NCI-H524 treated with DMSO at 0.1 percent for 48 hours (cell line): Measurements from ENCODE around the gene IL34.
A peak's percentile ranks its signal among the peaks of the same experiment; 100 is the strongest.
"Not testable (repeated sequence)": the region's sequence is repeated elsewhere in the genome, so short reads cannot be mapped to it uniquely, and the experiment has no call there.

ENCODE experiments used
- DNase-seq: peaks from one replicate; lab custom pipeline; 2025; lab: John Stamatoyannopoulos, UW

IL34 gene

DNA sequence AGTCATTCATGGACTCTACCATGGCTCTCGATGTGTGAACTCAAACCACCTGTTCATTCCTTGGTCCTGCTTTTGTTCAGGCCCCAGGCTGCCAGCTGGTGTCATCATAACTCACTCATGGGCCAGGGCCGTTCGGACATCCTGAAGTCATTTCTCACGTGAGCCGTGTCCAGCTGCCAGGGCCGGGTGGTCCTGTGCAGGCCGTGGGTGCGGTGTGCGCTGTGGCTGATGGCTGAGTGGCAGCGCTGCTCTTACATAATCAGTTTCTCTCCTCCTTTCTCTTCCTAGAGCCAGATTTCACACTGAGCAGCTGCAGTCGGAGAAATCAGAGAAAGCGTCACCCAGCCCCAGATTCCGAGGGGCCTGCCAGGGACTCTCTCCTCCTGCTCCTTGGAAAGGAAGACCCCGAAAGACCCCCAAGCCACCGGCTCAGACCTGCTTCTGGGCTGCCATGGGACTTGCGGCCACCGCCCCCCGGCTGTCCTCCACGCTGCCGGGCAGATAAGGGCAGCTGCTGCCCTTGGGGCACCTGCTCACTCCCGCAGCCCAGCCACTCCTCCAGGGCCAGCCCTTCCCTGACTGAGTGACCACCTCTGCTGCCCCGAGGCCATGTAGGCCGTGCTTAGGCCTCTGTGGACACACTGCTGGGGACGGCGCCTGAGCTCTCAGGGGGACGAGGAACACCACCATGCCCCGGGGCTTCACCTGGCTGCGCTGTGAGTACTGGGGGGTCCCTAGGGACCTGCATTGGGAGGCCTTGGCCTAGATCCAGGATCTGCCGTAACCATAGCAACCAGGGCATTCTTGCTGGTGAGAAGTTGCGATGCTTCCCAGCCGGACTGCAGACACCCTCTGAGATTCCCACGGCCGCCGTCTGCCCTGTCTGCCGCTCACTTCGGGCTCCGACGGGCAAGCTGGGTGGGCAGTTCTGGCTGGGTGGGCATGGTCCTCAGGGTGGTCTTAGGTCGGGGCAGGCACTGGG lies at the start of gene IL34:
Gene IL34 (plus strand): TSS at position 300 of the 982 bp plus-strand sequence. CDS start 389 bp downstream, at position 689.
- DNase-seq: peak; percentile 30

GRCh38 chr16:70597135-70597835 lies 49.1 kb upstream of the IL34 start:
- no peak for DNase-seq

DNA sequence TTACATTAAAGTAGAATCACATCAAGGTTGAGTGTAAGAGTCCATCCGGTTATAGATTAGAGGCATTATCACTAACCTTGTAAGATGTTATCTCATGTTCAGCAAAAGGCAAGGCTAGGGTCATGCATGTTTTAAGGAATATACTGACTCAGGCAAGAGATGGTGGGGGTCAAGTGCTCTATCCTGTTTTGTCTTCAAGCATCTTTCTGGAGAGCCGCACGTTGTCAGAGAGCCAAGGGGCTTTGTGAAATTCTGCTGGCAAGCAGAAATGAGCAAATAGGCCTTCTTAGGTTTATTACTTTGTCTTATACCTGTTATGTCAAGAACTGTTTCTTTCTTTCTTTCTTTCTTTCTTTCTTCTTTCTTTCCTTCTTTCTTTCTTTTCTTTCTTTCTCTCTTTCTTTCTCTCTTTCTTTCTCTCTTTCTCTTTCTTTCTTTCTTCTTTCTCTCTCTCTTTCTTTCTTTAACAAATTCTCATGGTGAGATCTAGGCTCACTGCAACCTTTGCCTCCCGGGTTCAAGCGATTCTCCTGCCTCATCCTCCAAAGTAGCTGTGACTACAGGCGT lies 47.3 kb upstream of the IL34 start:
- no peak for DNase-seq

DNA sequence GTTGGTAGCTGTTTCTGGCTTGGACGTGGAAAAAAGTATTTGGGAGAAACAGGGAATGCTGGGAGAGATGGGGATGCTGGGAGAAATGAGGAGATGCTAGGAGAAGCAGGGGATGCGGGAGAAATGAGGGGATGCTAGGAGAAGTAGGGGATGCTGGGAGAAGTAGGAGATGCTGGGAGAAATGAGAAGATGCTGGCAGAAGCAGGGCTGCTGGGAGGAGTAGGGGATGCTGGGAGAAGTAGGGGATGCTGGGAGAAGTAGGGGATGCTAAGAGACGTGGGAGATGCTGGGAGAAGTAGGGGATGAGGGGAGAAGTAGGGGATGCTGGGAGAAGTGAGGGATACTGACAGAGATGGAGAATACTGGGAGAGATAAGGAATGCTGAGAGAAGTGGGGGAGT lies 45.6 kb upstream of the IL34 start:
- no peak for DNase-seq

DNA sequence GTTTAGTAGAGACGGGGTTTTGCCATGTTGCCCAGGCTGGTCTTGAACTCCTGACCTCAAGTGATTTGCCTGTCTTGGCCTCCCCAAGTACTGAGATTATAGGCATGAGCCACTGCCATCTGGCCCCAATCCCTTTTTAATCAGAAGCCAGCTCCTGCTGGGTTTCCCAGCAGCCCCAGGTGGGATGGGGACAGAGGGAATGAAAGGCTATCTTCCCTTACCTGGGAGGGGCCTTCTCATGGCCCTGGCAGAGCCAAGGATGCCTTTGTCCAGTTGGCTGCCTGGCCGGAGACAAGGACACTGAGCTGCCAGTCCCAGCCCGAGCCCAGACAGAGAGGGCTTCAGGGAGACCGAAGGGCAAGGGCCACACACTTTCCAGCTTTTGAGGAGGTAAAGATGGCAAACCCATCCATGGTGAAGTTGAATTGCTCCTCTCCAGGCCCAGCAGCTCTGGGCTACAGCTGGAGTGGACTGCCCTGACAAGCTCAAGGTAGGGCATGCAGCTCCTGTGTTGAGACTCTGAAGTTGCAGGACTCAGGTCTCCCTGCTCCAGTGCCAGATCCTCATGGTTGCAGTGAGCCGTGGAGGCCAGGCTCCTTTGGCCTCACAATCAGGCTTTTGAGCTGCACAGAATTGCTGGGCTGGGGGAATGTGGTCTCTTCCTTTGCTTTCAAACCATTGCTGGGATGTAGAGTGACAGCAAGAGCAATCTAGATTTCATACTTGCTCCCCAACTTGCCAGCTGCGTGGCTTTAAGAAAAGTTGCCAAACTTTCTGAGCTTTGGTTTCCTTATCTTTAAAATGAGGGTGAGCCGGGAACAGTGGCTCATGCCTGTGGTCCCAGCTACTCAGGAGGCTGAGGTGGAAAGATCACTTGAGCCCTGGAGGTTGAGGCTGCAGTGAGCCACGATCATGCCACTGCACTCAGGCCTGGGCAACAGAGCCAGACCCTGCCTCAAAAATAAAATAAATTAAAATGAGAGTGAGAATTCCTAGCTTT lies 44.5 kb upstream of the IL34 start:
- no peak for DNase-seq

GRCh38 chr16:70602831-70603230 lies 43.5 kb upstream of the IL34 start:
- no peak for DNase-seq

DNA sequence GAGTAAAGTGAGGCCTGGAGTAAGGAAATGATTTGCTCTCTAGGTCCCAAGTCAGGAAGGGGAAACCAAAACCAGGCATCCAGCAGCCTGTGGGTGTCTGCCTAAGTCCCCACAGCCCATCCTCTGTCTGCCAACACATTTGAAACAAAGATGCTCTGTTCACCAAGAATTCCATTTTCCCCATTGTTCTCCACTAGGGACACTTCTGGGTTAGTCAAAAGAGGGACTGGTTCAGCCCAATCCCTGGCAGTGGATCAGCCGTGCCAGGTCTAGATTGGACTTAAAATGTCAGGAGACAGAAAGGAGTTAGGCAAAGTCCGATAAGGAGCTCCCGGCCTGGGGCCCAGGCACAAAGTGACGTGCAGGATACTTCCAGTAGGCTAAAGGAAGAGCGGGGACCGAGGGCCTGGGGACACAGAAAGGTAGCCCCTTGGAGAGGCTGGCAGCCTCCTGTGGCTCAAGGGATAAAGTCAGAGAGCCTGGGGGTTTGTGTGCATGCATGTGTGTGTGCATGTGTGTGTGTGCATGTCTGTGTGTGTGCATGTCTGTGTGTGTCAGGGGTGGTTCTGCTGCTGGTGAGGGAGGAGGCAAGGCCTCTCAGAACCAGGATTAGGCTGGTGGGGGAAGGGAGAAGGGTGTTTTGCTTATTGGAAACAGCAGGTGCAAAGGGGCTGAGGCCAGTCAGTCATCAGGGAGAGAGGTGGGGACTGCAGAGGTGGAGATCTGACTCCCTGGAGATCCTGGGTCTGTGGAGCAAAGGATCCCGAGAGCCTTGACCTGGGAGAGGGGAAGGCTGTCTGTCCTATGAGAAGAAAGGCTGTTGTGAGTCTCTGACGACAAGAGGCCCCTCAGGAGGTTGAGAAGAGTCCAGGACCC lies 41.7 kb upstream of the IL34 start:
- DNase-seq: no peak

GRCh38 chr16:70605283-70605657 lies 41.1 kb upstream of the IL34 start:
- no peak for DNase-seq

DNA sequence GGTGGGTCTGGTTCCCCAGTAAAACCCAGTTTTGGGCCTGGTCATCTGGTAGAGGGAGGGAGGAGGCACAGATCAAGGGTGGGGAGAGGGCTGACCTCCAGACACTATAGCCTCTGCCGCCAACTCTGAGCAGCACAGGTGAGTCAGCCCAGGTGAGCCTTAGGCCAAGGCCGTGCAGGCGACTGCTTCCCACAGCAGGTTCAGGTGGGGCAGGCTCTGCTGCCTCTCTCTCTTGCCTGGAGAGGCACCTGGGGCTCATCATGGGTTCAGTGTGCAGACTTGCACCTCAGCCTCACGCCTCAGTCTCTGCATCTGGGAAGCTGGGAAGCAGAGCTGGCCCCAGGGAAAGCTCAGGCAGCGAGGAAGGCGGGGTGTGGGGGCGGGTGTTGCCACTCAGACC lies 37.8 kb upstream of the IL34 start:
- DNase-seq: no peak

DNA sequence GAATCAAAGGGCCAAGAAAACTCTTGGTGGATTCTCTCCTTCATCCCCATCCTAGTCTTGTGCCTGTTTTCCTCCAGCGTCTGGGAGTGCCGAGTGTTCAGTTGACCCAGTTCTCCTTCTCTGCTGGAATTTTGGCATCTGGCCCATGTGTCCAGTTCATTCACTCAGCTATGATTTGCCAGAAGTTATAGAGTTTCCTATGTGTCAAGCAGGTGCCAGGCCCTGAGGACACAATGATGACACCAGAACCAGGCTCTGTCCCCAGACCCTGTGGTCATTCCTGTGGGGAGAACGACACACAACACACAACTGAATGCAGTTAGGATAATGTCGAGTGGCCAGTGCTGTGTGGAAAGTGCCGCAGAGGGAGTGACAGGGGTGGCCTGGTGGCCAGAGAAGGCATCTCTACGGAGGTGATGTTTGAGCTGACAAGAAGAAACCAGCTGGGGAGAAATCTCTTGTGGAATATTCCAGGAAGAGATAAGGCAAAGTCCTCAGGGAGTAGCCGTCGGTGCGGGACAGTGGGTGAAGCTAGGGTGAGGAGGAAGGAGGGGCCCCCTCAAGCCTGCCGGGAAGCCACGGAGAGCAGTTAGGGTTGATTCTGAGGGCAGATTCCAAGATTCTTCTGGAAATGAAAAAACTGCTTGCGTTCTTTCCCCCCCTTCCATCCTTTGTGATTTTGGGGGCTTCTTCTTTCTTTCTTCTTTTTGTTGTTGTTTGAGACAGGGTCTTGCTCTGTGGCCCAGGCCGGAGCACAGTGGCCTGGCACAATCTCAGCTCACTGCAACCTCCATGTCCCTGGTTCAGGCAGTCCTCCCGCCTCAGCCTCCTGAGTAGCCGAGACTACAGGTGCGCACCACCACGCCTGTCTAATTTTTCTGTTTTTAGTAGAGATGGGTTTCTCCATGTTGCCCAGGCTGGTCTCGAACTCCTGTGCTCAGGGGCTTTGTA lies 35.8 kb upstream of the IL34 start:
- DNase-seq: no peak

DNA sequence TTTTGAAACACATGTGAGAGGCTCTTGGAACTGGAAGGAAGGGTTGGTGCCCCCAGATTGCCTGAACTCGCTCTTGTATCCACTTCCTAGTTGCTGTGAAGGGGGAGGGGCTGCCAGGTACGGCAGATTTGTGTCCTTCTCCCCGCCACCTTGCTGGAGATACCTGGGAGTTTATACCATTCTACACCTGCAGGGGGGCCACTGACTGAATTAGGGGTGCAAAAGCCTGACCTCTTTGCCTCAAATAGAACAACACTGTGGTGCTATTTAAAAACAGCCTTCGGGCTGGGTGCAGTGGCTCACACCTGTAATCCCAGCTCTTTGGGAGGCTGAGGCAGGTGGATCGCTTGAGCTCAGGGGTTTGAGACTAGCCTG lies 35.1 kb upstream of the IL34 start:
- DNase-seq: no peak

DNA sequence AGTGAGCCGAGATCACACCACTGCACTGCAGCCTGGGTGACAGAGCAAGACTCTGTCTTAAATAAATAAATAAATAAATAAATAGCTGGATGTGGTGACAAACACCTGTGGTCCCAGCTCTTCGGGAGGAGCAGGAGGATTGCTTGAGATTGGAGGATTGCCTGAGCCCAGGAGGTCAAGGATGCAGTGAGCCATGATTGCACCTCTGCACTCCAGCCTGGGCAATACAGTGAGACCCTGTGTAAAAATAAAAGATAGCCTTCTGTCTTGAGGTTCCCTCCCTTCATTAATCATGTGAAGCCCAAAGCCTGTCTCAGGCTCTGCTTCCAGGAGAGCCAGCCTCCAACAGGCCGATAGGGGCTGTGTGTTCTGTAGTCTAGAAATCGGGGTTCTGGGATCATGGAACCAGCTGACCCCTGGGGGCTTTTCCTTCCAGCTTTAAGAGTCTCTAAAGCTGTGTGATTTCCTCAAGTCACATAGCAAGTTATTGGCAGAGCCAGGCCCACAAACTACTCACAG lies 34.5 kb upstream of the IL34 start:
- no peak for DNase-seq

DNA sequence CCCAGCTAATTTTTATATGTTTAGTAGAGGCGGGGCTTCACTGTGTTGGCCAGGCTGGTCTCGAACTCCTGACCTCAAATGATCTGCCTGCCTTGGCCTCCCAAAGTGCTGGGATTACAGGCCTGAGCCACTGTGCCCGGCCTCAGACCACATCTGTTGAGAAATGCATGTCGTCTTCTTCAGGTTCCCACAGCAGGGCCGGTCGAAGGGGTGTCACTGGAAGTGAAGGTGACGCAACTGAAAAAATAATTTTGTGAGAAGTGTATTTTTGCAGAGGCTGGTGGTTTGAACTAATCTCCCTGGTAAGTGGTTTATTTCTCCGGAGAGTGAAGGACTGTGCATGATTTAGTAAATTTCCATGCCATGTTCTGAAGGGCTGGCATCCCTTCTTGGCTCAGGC lies 33.4 kb upstream of the IL34 start:
- no peak for DNase-seq

DNA sequence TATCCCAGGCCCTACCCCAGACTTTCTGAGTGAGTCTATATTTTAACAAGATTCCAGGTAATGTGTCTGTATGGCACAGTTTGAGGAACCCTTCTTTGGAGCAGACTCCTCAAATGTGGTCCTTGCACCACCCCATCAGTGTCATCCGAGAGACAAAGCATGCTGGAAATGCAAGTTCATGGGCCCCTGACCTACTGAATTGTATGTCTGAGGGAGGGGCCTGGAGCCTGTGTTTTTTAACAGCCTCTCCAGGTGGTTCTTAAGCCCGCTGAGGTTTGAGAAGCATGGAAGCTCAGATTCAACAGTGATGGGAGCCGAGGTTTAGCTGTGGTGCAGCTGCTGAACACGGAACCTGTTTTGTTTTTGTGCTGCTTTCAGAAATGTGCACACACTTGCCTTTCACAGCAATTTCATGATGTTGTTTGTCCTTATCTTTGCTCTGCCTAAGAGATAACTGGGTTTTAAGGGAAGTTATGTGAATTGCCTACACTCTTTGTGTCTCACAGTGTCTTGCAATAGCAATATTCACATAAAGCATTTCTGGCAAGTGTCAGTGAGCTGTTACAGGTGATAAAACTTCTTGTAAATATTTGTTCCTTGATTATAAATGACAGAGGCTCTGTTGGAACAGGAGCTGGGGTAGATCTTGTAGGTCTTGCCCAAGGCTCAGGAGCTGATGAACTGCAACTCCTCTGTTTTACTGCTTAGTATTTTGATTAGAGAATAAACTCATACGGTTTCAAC lies 32.0 kb upstream of the IL34 start:
- DNase-seq: no peak

- DNase-seq: no peak
Observed at GRCh38 chr16:70615945-70616344, 30.4 kb upstream of the IL34 start.

DNA sequence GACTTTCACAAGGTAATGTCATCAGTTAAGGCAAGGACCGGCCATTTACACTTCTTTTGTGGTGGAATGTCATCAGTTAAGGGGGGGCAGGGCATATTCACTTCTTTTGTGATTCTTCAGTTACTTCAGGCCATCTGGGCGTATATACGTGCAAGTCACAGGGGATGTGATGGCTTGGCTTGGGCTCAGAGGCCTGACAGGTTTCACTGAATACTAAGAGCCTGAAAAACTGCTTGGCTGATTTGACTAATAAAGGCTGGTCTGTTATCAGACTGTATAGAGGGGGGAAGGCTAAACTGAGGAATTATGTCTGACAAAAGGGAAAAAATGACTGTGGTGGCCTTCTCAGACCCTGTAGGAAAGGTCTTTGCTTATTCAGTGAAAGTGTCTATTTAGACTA lies 24.5 kb upstream of the IL34 start:
- DNase-seq: not testable (repeated sequence)

GRCh38 chr16:70627696-70628095 lies 18.7 kb upstream of the IL34 start:
- no peak for DNase-seq

DNA sequence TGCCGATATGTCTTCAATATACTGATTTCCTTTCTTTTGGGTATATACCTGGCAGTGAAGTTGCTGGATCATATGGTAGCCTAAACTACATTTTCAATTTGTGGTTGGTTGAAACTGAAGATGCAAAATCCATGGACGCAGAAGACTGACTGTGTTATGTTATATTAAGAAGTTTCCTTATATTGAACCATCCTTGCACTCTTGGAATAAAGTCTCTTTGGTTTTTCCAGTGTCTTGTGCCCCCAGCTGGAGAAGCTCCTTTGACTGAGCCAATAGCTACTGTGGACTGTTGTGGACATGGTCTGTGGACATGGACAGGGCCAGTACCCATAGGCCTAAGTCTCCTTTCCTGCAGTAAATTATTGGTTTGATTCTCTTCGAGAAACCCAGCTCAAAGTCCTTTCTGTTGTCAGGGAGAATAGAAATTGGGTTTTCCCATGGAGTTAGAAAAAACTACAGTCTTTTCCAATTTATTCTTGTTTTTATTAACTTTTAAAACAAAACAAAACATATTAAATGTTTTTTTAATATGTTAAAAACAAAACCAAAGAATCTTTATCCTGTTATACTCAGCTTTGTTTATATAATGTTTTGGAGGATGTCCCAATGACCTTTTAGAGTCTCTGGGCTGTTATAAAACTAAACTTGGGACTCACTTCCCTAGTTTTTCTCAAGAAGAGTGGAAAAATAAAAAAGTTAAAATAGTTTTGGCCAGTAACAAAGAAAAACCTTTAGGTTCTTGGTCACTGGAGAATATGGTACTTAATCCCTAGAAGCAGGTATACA lies 15.2 kb upstream of the IL34 start:
- no peak for DNase-seq
